ENCODE results near the gene EFCAB6. TPM values are rescaled to one million over a fixed set of nuclear protein-coding genes. Genes with fewer than 3 reads are reported as not detected.

Gene EFCAB6
- total and polyA plus RNA-seq, 2 of the 13 experiments (the other 11 are each of a cell fraction or from before 2014, with no cell fraction given): not detected

GRCh38 chr22:43858156-43858895, 46.2 kb upstream of the EFCAB6 start:
- H2AFZ ChIP-seq (ENCODE audit: low read length): no peak overlapping the region
- no peak overlapping the region for H3K9ac ChIP-seq (ENCODE audit: insufficient read depth, low read depth, low read length)
- H3K36me3 ChIP-seq (replicated peaks in 1 of 2; ENCODE audit: control insufficient read depth in 1 of 2, insufficient read depth in 2 of 2, low read length in 2 of 2): no peaks in the 10 kb centered on the region
- intact Hi-C loops (cut with micrococcal nuclease; ENCODE audit: unreplicated experiment): no loop called here
- DNase-seq (ENCODE audit: low spot score): no peak
- H3K79me2 ChIP-seq (ENCODE audit: insufficient read depth, low read length): no peaks in the 10 kb centered on the region
- H3K4me3 ChIP-seq (replicated peaks in 1 of 3; ENCODE audit: insufficient read depth in 1 of 3, low read depth in 2 of 3, low read length in 3 of 3): no peak overlapping the region
- POLR2A ChIA-PET: no interaction called here
- CTCF ChIA-PET (ENCODE audit: low intra/inter-chr PET ratio, low total read pairs): no interaction called here
- no peak for ATAC-seq
- peaks cover 4% of the 10 kb centered on the region; the same call in 1 of the 2 replicates for H4K20me1 ChIP-seq (ENCODE audit: insufficient read depth, low read length)
- peaks cover 0 to 39% of the 10 kb centered on the region in 2 experiments; a peak in 4 of 5 replicates for H3K27me3 ChIP-seq (ENCODE audit: control insufficient read depth in 1 of 2, insufficient read depth in 2 of 2, low read length in 2 of 2)
- no TSS peak for BruUV-seq (replicated peaks)
- no peaks in the 10 kb centered on the region for H3K4me1 ChIP-seq (ENCODE audit: insufficient read depth, low read length)
- FAIRE-seq: no peak
- H3K9me3 ChIP-seq (ENCODE audit: low read length): no peaks in the 10 kb centered on the region
- 6% methylated on average over 10 of the region's 11 CpGs for WGBS (ENCODE audit: low lambda C conversion rate)
- H3K27ac ChIP-seq (ENCODE audit: extremely low read length, insufficient read depth, low read length): no peak overlapping the region
- no peak for TF ChIP-seq NFIC (IDR thresholded peaks at IDR 0.05; ENCODE audit: low read length)
- TF ChIP-seq ZNF7 (CRISPR knock-in tag; IDR thresholded peaks at IDR 0.05): no peak
- no peak for TF ChIP-seq ZNF605 (CRISPR knock-in tag; IDR thresholded peaks at IDR 0.05)
- TF ChIP-seq TRAFD1 (CRISPR knock-in tag; IDR thresholded peaks at IDR 0.05; ENCODE audit: borderline replicate concordance): no peak
- TF ChIP-seq ZBTB8A (CRISPR knock-in tag; IDR thresholded peaks at IDR 0.05; ENCODE audit: borderline replicate concordance, low read depth): no peak
- TF ChIP-seq, protein P1, sequence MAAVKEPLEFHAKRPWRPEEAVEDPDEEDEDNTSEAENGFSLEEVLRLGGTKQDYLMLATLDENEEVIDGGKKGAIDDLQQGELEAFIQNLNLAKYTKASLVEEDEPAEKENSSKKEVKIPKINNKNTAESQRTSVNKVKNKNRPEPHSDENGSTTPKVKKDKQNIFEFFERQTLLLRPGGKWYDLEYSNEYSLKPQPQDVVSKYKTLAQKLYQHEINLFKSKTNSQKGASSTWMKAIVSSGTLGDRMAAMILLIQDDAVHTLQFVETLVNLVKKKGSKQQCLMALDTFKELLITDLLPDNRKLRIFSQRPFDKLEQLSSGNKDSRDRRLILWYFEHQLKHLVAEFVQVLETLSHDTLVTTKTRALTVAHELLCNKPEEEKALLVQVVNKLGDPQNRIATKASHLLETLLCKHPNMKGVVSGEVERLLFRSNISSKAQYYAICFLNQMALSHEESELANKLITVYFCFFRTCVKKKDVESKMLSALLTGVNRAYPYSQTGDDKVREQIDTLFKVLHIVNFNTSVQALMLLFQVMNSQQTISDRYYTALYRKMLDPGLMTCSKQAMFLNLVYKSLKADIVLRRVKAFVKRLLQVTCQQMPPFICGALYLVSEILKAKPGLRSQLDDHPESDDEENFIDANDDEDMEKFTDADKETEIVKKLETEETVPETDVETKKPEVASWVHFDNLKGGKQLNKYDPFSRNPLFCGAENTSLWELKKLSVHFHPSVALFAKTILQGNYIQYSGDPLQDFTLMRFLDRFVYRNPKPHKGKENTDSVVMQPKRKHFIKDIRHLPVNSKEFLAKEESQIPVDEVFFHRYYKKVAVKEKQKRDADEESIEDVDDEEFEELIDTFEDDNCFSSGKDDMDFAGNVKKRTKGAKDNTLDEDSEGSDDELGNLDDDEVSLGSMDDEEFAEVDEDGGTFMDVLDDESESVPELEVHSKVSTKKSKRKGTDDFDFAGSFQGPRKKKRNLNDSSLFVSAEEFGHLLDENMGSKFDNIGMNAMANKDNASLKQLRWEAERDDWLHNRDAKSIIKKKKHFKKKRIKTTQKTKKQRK (IDR thresholded peaks at IDR 0.05; ENCODE audit: low read length): no peak
- no peak for TF ChIP-seq FOXK1 (CRISPR knock-in tag; IDR thresholded peaks at IDR 0.05; ENCODE audit: borderline replicate concordance, low read depth)
- in situ Hi-C loops (cut with HindIII; ENCODE audit: extremely low pct_ligation_motif_present, low pct_unique_long_range_greater_than_20kb): no loop called here
- no peak overlapping the region for H3K4me2 ChIP-seq (ENCODE audit: low read depth, low read length)

Data from HepG2 (cell line).